RWPE1 (cell line): Measurements from ENCODE around the gene RNFT2.
"Not testable (repeated sequence)": the region's sequence is repeated elsewhere in the genome, so short reads cannot be mapped to it uniquely, and the experiment has no call there.

Experiments
- CTCF ChIA-PET: fragments of 350-600 bp; sonication (Branson Sonifier 250); formaldehyde crosslinking; extraction: SDS; loops from one replicate; lab custom pipeline; 2021; lab: Yijun Ruan, JAX
- POLR2A ChIA-PET: fragments of 400-600 bp; formaldehyde crosslinking; extraction: SDS; loops from one replicate; lab custom pipeline; 2020; ENCODE audit warnings: antibody characterized with exemption; ENCODE audit not compliant: low non-redundant PET; lab: Yijun Ruan, JAX
- DNase-seq: peaks from one replicate; pipeline ENCODE4 v3.0.0; 2012; ENCODE audit warnings: low spot score
- H3K27ac ChIP-seq: fragments of 450-650 bp; 2 replicates; pipeline ENCODE4 v1.5.1; 2017
- CTCF ChIP-seq: fragments of 450-650 bp; conservative IDR thresholded peaks from 2 replicates; pipeline ENCODE4 v1.5.1; 2017; ENCODE audit warnings: low read depth, mild to moderate bottlenecking

Gene RNFT2

DNA sequence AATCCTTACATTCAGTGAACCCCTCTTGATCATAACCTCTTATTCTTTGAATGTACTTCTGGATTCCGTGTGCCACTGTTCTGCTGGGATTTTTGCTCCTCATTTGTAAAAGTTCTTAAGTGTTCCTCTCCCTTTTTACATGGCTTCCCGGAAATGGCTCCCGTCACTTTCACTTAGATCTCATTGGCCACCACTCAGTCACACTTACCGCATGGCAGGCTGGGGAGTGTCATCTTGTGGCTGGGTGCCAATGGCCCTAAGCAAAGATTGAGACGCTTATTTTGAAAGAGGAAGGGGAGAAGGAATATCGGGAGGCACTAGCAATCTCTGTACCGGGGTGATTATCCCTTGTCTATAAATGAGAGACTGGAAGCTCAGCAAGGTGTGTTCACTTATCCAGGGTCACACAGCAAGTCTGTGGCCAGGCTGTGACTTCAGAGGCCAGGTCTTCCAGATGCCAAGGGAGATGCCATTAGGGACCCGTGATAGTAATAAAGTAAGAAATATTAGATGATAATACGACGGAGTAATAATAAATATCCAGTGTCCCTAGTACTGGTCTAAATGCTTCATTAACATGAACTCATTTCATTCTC, 68.8 kb downstream of the RNFT2 start:
- POLR2A ChIA-PET, result interaction anchor here (0.6 kb wide), 1 partner anchor 17 kb away, joined by 3 read pairs; no protein-coding TSS in a partner anchor
- CTCF ChIA-PET, result no interaction called here

GRCh38 chr12:116807546-116807945, 69.4 kb downstream of the RNFT2 start:
- no peak for TF ChIP-seq CTCF
- DNase-seq, result no peak
- ChIA-PET CTCF (no interaction called here), POLR2A (interaction anchor here (0.7 kb wide), 1 partner anchor 14 kb away, joined by 3 read pairs; no protein-coding TSS in a partner anchor)
- no peak overlapping the region for H3K27ac ChIP-seq

More for the DNA sequence above, 68.8 kb downstream of the RNFT2 start:
- no peak for DNase-seq
- no peak for TF ChIP-seq CTCF
- no peak overlapping the region for H3K27ac ChIP-seq

DNA sequence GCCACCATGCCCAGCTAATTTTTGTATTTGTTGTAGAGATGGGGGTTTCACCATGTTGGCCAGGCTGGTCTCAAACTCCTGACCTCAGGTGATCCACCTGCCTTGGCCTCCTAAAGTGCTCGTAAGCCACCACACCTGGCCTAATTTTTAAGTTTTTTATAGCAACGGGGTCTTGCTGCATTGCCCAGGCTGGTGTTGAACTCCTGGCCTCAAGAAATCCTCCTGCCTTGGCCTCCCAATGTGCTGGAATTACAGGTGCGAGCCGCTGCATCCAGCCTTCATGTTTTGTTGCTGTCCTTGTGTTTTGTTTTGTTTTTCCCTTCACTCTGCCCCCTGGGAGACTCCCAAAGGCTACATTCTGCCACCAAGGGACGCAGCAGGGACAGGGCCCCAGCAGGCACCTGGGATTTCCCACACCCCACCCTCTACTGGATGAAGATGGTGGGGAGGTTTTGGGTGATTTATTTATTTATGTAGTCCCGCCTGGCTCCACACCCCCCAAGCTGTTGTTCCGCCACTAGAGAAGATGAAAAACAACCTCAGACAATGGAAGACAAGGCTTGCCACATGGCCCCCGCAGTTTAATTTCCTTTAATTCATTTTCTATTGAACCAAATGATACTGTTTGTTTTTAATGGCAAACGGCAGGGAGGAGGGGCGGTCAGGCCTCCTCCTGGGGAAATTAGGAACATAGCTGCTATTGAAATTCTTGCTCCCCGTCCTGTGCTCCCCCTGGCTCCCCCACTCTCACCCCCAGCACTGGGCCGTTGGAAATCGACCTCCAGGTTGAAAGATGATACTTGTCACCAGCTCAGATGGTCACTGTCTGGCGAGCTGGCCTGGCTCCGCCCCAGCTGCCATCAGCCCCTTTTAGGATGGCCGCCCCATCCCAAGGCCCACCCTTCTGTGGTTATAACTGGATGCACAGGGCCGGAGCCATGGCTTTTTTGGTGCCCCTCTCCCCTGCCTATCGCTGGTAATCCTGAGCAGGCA, 70.3 kb downstream of the RNFT2 start:
- TF ChIP-seq CTCF, result no peak
- ChIA-PET POLR2A (interaction anchor here (0.7 kb wide), 1 partner anchor 13 kb away, joined by 3 read pairs; no protein-coding TSS in a partner anchor), CTCF (no interaction called here)
- DNase-seq, result no peak
- H3K27ac ChIP-seq, result no peak overlapping the region

- CTCF ChIA-PET, result no interaction called here
Observed at GRCh38 chr12:116812238-116812637, 74.1 kb downstream of the RNFT2 start.

DNA sequence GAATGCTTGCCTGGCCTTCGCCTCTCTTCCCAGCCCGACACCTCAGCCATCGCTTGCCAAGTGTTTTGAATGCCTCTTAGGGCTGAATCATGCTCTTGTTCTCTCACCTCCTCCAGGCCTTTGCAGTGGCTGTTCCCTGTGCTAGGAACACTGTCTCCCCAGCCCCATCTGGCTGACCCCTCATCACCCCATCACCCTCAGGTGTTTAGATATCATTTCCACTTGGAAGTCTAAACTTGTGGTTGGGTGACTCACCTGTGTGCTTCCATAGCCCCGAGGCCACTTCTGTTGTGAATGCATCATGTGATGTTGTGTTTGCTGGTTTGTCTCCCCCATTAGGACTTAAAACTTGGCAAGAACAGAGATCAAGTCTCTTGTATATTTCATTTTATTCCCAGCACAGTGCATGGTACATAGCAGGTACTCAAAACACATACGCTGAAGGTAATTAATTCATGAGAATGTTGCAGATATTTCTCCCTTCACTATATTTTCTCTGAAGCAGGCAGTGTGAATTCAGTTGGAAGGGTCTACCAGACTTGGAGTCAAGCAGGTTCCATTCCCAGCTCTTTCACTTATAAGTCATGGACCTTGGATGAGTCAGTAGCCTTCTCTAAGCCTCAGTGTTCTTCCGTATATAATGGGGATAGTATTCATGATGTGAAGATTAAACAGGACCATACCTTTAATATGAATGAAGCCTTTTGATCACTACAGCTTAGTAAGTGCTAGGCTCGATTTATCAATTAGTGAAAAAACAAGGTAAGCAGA, 75.3 kb downstream of the RNFT2 start:
- peak; percentile 93 for DNase-seq
- H3K27ac ChIP-seq, result no peak overlapping the region
- no peak for TF ChIP-seq CTCF
- ChIA-PET POLR2A (no interaction called here), CTCF (no interaction called here)

More at GRCh38 chr12:116812238-116812637, 74.1 kb downstream of the RNFT2 start:
- no peak overlapping the region for H3K27ac ChIP-seq
- TF ChIP-seq CTCF, result no peak
- no peak for DNase-seq
- POLR2A ChIA-PET, result no interaction called here

DNA sequence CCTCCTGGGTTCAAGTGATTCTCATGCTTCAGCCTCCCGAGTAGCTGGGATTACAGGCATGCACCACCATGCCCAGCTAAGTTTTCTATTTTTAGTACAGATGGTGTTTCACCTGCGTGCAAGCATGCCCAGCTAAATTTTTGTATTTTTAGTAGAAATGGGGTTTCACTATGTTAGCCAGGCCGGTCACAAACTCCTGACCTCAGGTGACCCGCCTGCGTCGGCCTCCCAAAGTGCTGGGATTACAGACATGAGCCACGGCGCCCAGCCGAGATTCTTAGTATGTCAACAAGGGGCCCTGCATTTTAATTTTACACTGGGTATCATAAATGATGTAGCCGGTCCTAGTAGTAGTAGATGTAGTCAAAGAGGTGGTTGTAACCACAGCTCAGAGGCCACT, 76.7 kb downstream of the RNFT2 start:
- H3K27ac ChIP-seq, POLR2A ChIA-PET, CTCF ChIA-PET, DNase-seq: not testable (repeated sequence)
